H1 (cell line): ENCODE results near the gene MAML1. TPM values are rescaled to one million over a fixed set of nuclear protein-coding genes. Genes with fewer than 3 reads are reported as not detected.

Experiments used
- BACH1 ChIP-seq: IDR thresholded peaks from 2 replicates; pipeline ENCODE4 v1.6.1; 2012; ENCODE audit warnings: low read length, improper control_type of control experiment
- CBX5 ChIP-seq: fragments of 300-800, 300-1000 bp; sonication (generic); IDR thresholded peaks from 2 replicates; pipeline ENCODE4 v1.7.1; 2016; ENCODE audit warnings: antibody characterized with exemption, low read length, low read depth
- CTBP2 ChIP-seq: IDR thresholded peaks from 2 replicates; pipeline ENCODE4 v1.7.0; 2011; ENCODE audit warnings: borderline replicate concordance, mild to moderate bottlenecking, moderate library complexity, mixed read lengths, low read length; ENCODE audit not compliant: insufficient read depth, insufficient read length
- MAFK ChIP-seq: IDR thresholded peaks from 2 replicates; pipeline ENCODE4 v1.6.1; 2012; ENCODE audit warnings: low read depth, mild to moderate bottlenecking, improper control_type of control experiment, low read length
- SAP30 ChIP-seq: fragments of 300-600 bp; sonication (generic); IDR thresholded peaks from 2 replicates; pipeline ENCODE4 v1.7.1; 2012; ENCODE audit warnings: low read length, moderate library complexity, mild to moderate bottlenecking, inconsistent platforms; ENCODE audit not compliant: insufficient read depth, insufficient replicate concordance
- TBP ChIP-seq: IDR thresholded peaks from 2 replicates; pipeline ENCODE4 v1.6.1; 2011; ENCODE audit warnings: low read depth, low read length, improper control_type of control experiment
- polyA plus RNA-seq, 7 experiments: library from polyadenylated mRNA; depleted of rRNA in 3 of 7; stranded (reverse) in 5 of 7; unstranded in 2 of 7; fragments of >200 nt in 5 of 7; fragments of 200-250 nt in 2 of 7; gene quantifications; 1 replicate in 5 of 7; 2 replicates in 1 of 7; 4 replicates in 1 of 7; pipeline versions ENCODE4 v1.2.1 to v1.2.3, GENCODE V29; 2011 to 2013; ENCODE audit warnings: missing spikeins in 2 of 7, mixed read lengths in 2 of 7
- total RNA-seq: library from RNA; stranded (reverse); fragmentation: NEBNext Ultra II Directional; extraction: Animal tissue kit (Norgen Biotek cat#: 25700); gene quantifications from 2 replicates; pipeline ENCODE4 v1.2.1, GENCODE V29; 2021
- TF ChIP-seq, protein P1 (sequence below): IDR thresholded peaks from 2 replicates; pipeline ENCODE4 v1.6.1; 2012; ENCODE audit warnings: inconsistent platforms

The MAML1 gene
- total and polyA plus RNA-seq, 2 of the 8 experiments (the other 6 are each of a cell fraction or from before 2014, with no cell fraction given), result 17.1 to 41.9 TPM

DNA sequence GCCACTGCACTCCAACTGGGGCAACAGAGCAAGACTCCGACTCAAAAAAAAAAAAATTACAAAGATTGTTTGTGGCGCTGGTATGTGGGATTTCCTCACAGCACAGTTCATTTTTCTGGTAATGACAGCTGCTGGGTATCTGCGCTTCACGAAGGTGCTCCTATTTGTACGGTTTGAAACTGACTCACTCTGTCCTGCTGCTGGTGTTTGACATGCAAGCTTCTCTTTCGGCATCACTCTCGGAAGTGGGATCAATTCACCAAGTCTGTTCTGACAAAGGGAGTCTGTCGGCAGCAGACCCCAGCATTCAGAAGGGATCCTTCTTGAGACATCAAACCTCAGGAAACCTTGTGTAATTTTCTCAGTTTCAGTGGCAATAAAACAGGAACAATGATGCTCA is 26.3 kb downstream of the MAML1 start (continued):
- TF ChIP-seq CBX5 (no peak), TBP (no peak), MAFK (no peak), SAP30 (no peak), BACH1 (no peak), CTBP2 (no peak)
- TF ChIP-seq, protein P1, sequence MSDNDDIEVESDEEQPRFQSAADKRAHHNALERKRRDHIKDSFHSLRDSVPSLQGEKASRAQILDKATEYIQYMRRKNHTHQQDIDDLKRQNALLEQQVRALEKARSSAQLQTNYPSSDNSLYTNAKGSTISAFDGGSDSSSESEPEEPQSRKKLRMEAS, result no peak
